Amniotic epithelial cell (primary cell): ENCODE measurements around the gene SNRNP25.

Experiments used
- DNase-seq: peaks from one replicate; pipeline ENCODE4 v3.0.0-alpha.2; 2010; ENCODE audit warnings: low read depth

Gene SNRNP25

DNA sequence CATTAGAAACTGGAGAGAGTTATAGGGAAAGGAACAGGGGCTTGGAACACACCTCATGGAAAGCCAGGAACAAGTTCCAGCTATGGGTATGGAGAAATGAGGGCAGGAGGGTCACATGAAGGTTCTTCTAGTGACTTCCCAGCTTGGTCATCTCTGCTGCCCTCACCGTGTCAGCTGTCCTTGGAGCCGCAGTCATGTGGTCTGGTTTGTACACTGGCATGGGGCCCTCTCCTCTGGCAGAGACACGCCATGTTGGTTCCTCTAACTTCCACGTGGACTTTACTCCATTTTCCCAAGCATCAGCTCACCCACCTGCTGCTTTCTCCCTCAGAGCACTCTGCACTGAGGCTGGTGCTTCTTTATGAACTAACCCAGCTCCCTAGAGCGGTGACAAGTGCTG lies 50.7 kb downstream of the SNRNP25 start:
- no peak for DNase-seq

DNA sequence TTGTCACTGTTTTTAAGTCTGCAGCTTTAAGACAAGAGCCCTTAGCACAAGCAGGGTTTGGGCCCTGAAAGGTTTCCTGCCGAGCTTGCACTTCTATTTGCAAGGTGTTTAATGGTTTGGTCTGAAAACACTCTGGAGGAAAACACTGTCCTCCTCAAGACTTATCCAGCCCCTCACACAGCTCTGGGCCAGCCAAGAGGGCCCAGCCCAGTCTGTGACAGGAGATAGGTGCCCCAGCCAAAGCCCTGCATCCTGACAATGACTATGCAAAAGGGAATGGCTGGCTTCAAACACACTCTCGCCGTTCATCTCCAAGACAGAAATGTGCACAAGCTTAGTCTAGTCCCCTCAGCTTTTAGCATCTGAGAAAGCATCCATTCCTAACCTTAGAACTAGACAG lies 51.3 kb downstream of the SNRNP25 start:
- DNase-seq: no peak

DNA sequence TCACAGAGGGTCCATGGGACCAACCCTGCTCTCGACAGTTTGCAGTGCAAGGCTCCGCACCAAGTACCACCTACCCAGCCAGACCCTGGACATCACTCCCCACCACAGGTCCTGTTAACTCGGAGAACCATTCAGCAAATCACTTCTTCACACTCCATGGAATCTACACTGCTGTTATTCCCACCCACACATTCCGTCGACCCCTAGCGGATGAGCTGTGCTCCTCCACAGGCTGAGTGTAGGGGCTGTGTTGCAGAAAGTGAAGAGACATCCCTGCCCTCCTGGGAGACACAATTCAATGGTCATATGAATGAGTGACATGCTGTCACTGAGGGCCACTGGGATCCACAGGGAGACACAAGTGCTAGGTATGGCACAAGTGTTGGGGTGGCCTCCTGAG lies 51.9 kb downstream of the SNRNP25 start:
- no peak for DNase-seq

DNA sequence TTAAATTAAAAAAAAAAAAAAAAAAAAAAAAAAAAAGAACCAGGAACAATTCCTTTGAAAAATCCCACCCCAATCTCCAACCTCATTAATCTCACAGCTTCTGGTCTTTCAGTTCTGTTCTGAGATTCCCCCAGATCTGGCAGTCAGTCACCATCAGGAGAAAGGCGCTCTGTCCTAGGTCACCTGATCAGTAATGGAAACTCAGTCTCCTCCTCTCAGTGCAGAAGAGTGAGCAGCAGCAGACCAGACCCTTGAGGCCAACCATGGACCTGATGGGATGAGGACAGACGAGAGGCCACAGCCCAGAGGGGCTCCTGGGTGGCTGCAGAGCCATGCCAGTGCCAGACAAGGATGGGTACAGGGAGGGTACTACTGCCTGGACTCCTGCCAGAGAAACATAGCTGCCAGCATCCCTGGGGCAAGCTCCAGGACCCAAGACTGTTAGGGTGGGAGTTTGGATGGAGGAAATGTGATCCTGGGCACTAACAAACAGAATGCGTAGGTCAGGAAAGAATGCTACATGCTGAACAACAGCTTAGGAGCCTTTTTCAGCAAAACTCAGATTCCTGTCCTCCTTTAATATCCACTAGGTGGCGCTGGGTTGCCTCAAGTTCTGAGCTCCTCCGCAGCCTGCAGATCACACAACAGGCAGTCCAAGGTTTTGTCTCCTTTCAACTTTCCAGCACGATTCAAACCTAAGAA lies 53.1 kb downstream of the SNRNP25 start:
- peak; percentile 76 for DNase-seq
